GM18858 (cell line): ENCODE results near the gene CEP85L.

ENCODE experiments used
- ATAC-seq: cut with Tn5 transposase; IDR thresholded peaks from one replicate; pipeline ENCODE4 v1.9.1; 2021; ENCODE audit not compliant: unreplicated experiment

CEP85L gene

GRCh38 chr6:118661831-118662230 lies 10.4 kb upstream of the CEP85L start:
- no peak for ATAC-seq

- ATAC-seq = no peak
These were observed 8.8 kb upstream of the CEP85L start for GRCh38 chr6:118660218-118660569.

GRCh38 chr6:118659513-118660217 lies 8.3 kb upstream of the CEP85L start:
- no peak for ATAC-seq

GRCh38 chr6:118656847-118657451 lies 5.6 kb upstream of the CEP85L start:
- no peak for ATAC-seq

- no peak for ATAC-seq
These were observed 742 bp upstream of the CEP85L start for GRCh38 chr6:118652051-118652615.

GRCh38 chr6:118650582-118651281 lies 659 bp downstream of the CEP85L start:
- peak; percentile 26 for ATAC-seq

GRCh38 chr6:118649918-118650581 lies 1.3 kb downstream of the CEP85L start:
- ATAC-seq = no peak

GRCh38 chr6:118648866-118649554 lies 2.4 kb downstream of the CEP85L start:
- no peak for ATAC-seq

- no peak for ATAC-seq
These were observed 4.4 kb downstream of the CEP85L start for GRCh38 chr6:118646977-118647376.

GRCh38 chr6:118645395-118645794 lies 6.0 kb downstream of the CEP85L start:
- no peak for ATAC-seq

GRCh38 chr6:118644007-118644406 lies 7.4 kb downstream of the CEP85L start:
- no peak for ATAC-seq

GRCh38 chr6:118641042-118641441 lies 10.3 kb downstream of the CEP85L start:
- no peak for ATAC-seq

GRCh38 chr6:118639054-118639964 lies 12.1 kb downstream of the CEP85L start:
- peak; percentile 82 for ATAC-seq

GRCh38 chr6:118638288-118638687 lies 13.1 kb downstream of the CEP85L start:
- no peak for ATAC-seq

GRCh38 chr6:118635909-118636735 lies 15.3 kb downstream of the CEP85L start:
- no peak for ATAC-seq

- no peak for ATAC-seq
These were observed 19.0 kb downstream of the CEP85L start for GRCh38 chr6:118632359-118632758.

GRCh38 chr6:118630923-118631322 lies 20.5 kb downstream of the CEP85L start:
- ATAC-seq = no peak

- ATAC-seq = no peak
These were observed 21.3 kb downstream of the CEP85L start for GRCh38 chr6:118630067-118630466.

- ATAC-seq = no peak
These were observed 23.7 kb downstream of the CEP85L start for GRCh38 chr6:118627724-118628123.
